GM21576 (cell line): ENCODE measurements around the gene HLA-DMA.

Experiments used
- ATAC-seq: cut with Tn5 transposase; IDR thresholded peaks from one replicate; pipeline ENCODE4 v1.9.1; 2021; ENCODE audit warnings: mild to moderate bottlenecking, moderate library complexity; ENCODE audit not compliant: unreplicated experiment

HLA-DMA gene

GRCh38 chr6:32952817-32953739 is at the start of gene HLA-DMA:
TSS of gene HLA-DMA (minus strand) at chr6:32953097. CDS start at chr6:32953036, 61 bp downstream.
- peak; percentile 81 for ATAC-seq

GRCh38 chr6:33001685-33002084 is 48.8 kb upstream of the HLA-DMA start:
- no peak for ATAC-seq

- ATAC-seq, result no peak
These were observed 47.2 kb upstream of the HLA-DMA start for GRCh38 chr6:33000055-33000454.

GRCh38 chr6:32995448-32995847 is 42.6 kb upstream of the HLA-DMA start:
- no peak for ATAC-seq

- no peak for ATAC-seq
These were observed 40.6 kb upstream of the HLA-DMA start for GRCh38 chr6:32993363-32993973.

- ATAC-seq, result no peak
These were observed 39.1 kb upstream of the HLA-DMA start for GRCh38 chr6:32991972-32992371.

- no peak for ATAC-seq
These were observed 36.5 kb upstream of the HLA-DMA start for GRCh38 chr6:32989368-32989767.

GRCh38 chr6:32984622-32985389 is 31.9 kb upstream of the HLA-DMA start:
- no peak for ATAC-seq

- ATAC-seq, result no peak
These were observed 31.2 kb upstream of the HLA-DMA start for GRCh38 chr6:32983964-32984621.

GRCh38 chr6:32983493-32983848 is 30.6 kb upstream of the HLA-DMA start:
- ATAC-seq, result no peak

GRCh38 chr6:32982702-32983492 is 30.0 kb upstream of the HLA-DMA start:
- no peak for ATAC-seq

- ATAC-seq, result no peak
These were observed 29.3 kb upstream of the HLA-DMA start for GRCh38 chr6:32982084-32982701.

- ATAC-seq, result no peak
These were observed 27.7 kb upstream of the HLA-DMA start for GRCh38 chr6:32980488-32981038.

GRCh38 chr6:32979720-32980487 is 27.0 kb upstream of the HLA-DMA start:
- ATAC-seq, result no peak

GRCh38 chr6:32977953-32978324 is 25.0 kb upstream of the HLA-DMA start:
- ATAC-seq, result no peak

GRCh38 chr6:32977272-32977952 is 24.5 kb upstream of the HLA-DMA start:
- ATAC-seq, result no peak

- ATAC-seq, result no peak
These were observed 23.6 kb upstream of the HLA-DMA start for GRCh38 chr6:32976334-32977069.

- ATAC-seq, result no peak
These were observed 23.0 kb upstream of the HLA-DMA start for GRCh38 chr6:32975886-32976285.
